Endothelial cell (in vitro differentiated cells): ENCODE data around the gene RGS6. TPM values are rescaled to one million over a fixed set of nuclear protein-coding genes. Genes with fewer than 3 reads are reported as not detected.

Experiments used
- DNase-seq: peaks from one replicate; pipeline ENCODE4 v3.0.0; 2021; ENCODE audit warnings: low spot score
- H3K27ac Mint-ChIP-seq: one replicate; pipeline ENCODE4 v1.8.0; 2021; ENCODE audit warnings: mixed read lengths, inconsistent platforms; ENCODE audit not compliant: unreplicated experiment
- H3K27me3 Mint-ChIP-seq: one replicate; pipeline ENCODE4 v1.8.0; 2021; ENCODE audit warnings: mild to moderate bottlenecking, moderate library complexity, mixed read lengths, inconsistent platforms; ENCODE audit not compliant: unreplicated experiment
- H3K36me3 Mint-ChIP-seq: one replicate; pipeline ENCODE4 v1.8.0; 2021; ENCODE audit warnings: mild to moderate bottlenecking, low read depth, mixed read lengths, inconsistent platforms; ENCODE audit not compliant: unreplicated experiment
- H3K4me1 Mint-ChIP-seq: one replicate; pipeline ENCODE4 v1.8.0; 2021; ENCODE audit warnings: mild to moderate bottlenecking, mixed read lengths, inconsistent platforms; ENCODE audit not compliant: unreplicated experiment
- H3K4me3 Mint-ChIP-seq: one replicate; pipeline ENCODE4 v1.8.0; 2021; ENCODE audit warnings: mild to moderate bottlenecking, mixed read lengths, inconsistent platforms; ENCODE audit not compliant: unreplicated experiment
- H3K9me3 Mint-ChIP-seq: one replicate; pipeline ENCODE4 v1.8.0; 2021; ENCODE audit warnings: mixed read lengths, inconsistent platforms; ENCODE audit not compliant: unreplicated experiment
- CTCF ChIP-seq: fragments of 200-600 bp; sonication (generic); IDR thresholded peaks from one replicate; pipeline ENCODE4 v1.5.0; 2021; ENCODE audit warnings: antibody characterized with exemption; ENCODE audit not compliant: unreplicated experiment
- total RNA-seq: library from RNA; stranded (reverse); fragmentation: NEBNext Ultra II Directional; extraction: Animal tissue kit (Norgen Biotek cat#: 25700); gene quantifications from one replicate; pipeline ENCODE4 v1.2.1, GENCODE V29; 2021; ENCODE audit not compliant: unreplicated experiment

RGS6 gene
- total RNA-seq, 1 donor from 2014 or later = 15.7 TPM

- H3K4me3 Mint-ChIP-seq = no peak overlapping the region
- H3K27ac Mint-ChIP-seq = no peak overlapping the region
- DNase-seq = no peak
- H3K36me3 Mint-ChIP-seq = no peaks in the 10 kb centered on the region
- H3K4me1 Mint-ChIP-seq = no peaks in the 10 kb centered on the region
- H3K9me3 Mint-ChIP-seq = no peaks in the 10 kb centered on the region
- no peak for TF ChIP-seq CTCF
- H3K27me3 Mint-ChIP-seq = peaks cover 2% of the 10 kb centered on the region
Observed at GRCh38 chr14:72177251-72177650, 245.0 kb downstream of the RGS6 start.

- Mint-ChIP-seq H3K4me1 (no peaks in the 10 kb centered on the region), H3K36me3 (no peaks in the 10 kb centered on the region), H3K4me3 (no peak overlapping the region), H3K27me3 (peaks cover 2% of the 10 kb centered on the region), H3K27ac (no peak overlapping the region), H3K9me3 (no peaks in the 10 kb centered on the region)
- no peak for TF ChIP-seq CTCF
- DNase-seq = no peak
Observed at GRCh38 chr14:72178517-72178916, 246.3 kb downstream of the RGS6 start.

- H3K4me3 Mint-ChIP-seq = no peak overlapping the region
- H3K27me3 Mint-ChIP-seq = peaks cover 1% of the 10 kb centered on the region
- H3K27ac Mint-ChIP-seq = no peak overlapping the region
- H3K9me3 Mint-ChIP-seq = no peaks in the 10 kb centered on the region
- no peaks in the 10 kb centered on the region for H3K4me1 Mint-ChIP-seq
- TF ChIP-seq CTCF = no peak
- no peak for DNase-seq
- no peaks in the 10 kb centered on the region for H3K36me3 Mint-ChIP-seq
Observed at GRCh38 chr14:72182708-72183432, 250.6 kb downstream of the RGS6 start.

- Mint-ChIP-seq H3K4me1 (no peaks in the 10 kb centered on the region), H3K4me3 (no peak overlapping the region), H3K36me3 (no peaks in the 10 kb centered on the region), H3K9me3 (no peaks in the 10 kb centered on the region), H3K27ac (no peak overlapping the region), H3K27me3 (peaks cover 1% of the 10 kb centered on the region)
- no peak for TF ChIP-seq CTCF
- no peak for DNase-seq
Observed at GRCh38 chr14:72183631-72184030, 251.4 kb downstream of the RGS6 start.

GRCh38 chr14:72186523-72186922, 254.3 kb downstream of the RGS6 start:
- H3K36me3 Mint-ChIP-seq = no peaks in the 10 kb centered on the region
- H3K27ac Mint-ChIP-seq = no peak overlapping the region
- H3K9me3 Mint-ChIP-seq = no peaks in the 10 kb centered on the region
- no peak overlapping the region for H3K4me3 Mint-ChIP-seq
- no peaks in the 10 kb centered on the region for H3K4me1 Mint-ChIP-seq
- H3K27me3 Mint-ChIP-seq = peaks cover 1% of the 10 kb centered on the region
- DNase-seq = no peak
- no peak for TF ChIP-seq CTCF
